ENCODE results near the gene ABI1.

- TF ChIP-seq RFX5 (IDR thresholded peaks at IDR 0.05; ENCODE audit: low read depth, low read length): no peak
- TF ChIP-seq CTCF (conservative IDR thresholded peaks at IDR 0.05; ENCODE audit: low read depth, low read length): no peak
- TF ChIP-seq POLR2A (IDR thresholded peaks at IDR 0.05; ENCODE audit: low read depth, low read length): no peak
- no peak for TF ChIP-seq SMC3 (IDR thresholded peaks at IDR 0.05; ENCODE audit: low read depth, low read length)
- TF ChIP-seq RAD21 (IDR thresholded peaks at IDR 0.05; ENCODE audit: low read length): no peak
- TF ChIP-seq MXI1 (IDR thresholded peaks at IDR 0.05; ENCODE audit: borderline replicate concordance, low read depth, low read length): no peak
- no peak for TF ChIP-seq RCOR1 (IDR thresholded peaks at IDR 0.05; ENCODE audit: insufficient replicate concordance, low read length)
- no peak for TF ChIP-seq FOS (IDR thresholded peaks at IDR 0.05; ENCODE audit: low read depth, low read length)
- TF ChIP-seq MAFK (IDR thresholded peaks at IDR 0.05; ENCODE audit: low read depth, low read length): no peak
- TF ChIP-seq BHLHE40 (IDR thresholded peaks at IDR 0.05; ENCODE audit: low read depth, low read length): no peak
- no peak for TF ChIP-seq USF2 (IDR thresholded peaks at IDR 0.05; ENCODE audit: low read depth, low read length)
- TF ChIP-seq MAZ (IDR thresholded peaks at IDR 0.05; ENCODE audit: borderline replicate concordance, low read depth, low read length): no peak
Measured at GRCh38 chr10:26776258-26776657, 84.5 kb downstream of the ABI1 start.
